B cell (primary cell): ENCODE results near the gene CD207.

Experiments used
- EZH2 ChIP-seq: IDR thresholded peaks from 2 replicates; pipeline ENCODE4 v1.6.1; 2012; ENCODE audit warnings: borderline replicate concordance, low read depth, mild to moderate bottlenecking, moderate library complexity, low read length; ENCODE audit not compliant: insufficient read depth, poor library complexity, severe bottlenecking
- TF ChIP-seq, protein P1 (sequence below): fragments of 200-600 bp; IDR thresholded peaks from one replicate; pipeline ENCODE4 v1.8.0; 2022; ENCODE audit warnings: antibody characterized with exemption, mild to moderate bottlenecking

DNA sequence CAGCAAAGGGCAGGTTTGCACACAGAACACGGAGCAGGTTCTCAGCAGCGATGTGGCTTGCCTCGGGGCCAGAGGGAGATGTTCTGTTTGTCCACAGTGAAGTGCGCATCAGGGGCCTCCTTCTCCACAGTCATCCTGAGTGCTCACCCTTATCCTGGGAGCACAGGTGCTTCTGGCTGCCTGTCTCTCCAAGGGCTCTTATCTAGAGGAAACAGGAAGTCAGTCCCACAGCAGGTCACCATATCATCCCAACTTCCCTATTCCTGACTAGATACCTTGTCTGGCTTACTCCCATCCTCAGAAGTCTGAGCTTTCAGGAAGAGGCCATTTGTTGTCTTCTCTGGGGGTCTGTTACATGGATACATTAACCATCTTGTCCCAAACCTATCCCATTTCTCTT lies at the start of gene CD207:
- TF ChIP-seq, protein P1, sequence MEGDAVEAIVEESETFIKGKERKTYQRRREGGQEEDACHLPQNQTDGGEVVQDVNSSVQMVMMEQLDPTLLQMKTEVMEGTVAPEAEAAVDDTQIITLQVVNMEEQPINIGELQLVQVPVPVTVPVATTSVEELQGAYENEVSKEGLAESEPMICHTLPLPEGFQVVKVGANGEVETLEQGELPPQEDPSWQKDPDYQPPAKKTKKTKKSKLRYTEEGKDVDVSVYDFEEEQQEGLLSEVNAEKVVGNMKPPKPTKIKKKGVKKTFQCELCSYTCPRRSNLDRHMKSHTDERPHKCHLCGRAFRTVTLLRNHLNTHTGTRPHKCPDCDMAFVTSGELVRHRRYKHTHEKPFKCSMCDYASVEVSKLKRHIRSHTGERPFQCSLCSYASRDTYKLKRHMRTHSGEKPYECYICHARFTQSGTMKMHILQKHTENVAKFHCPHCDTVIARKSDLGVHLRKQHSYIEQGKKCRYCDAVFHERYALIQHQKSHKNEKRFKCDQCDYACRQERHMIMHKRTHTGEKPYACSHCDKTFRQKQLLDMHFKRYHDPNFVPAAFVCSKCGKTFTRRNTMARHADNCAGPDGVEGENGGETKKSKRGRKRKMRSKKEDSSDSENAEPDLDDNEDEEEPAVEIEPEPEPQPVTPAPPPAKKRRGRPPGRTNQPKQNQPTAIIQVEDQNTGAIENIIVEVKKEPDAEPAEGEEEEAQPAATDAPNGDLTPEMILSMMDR: no peak
- TF ChIP-seq EZH2: no peak
